HG02571 (cell line): ENCODE data around the gene FANCC.

Experiments used
- ATAC-seq: cut with Tn5 transposase; IDR thresholded peaks from one replicate; pipeline ENCODE4 v1.9.1; 2021; ENCODE audit warnings: mild to moderate bottlenecking, moderate library complexity; ENCODE audit not compliant: unreplicated experiment

FANCC gene

GRCh38 chr9:95076696-95077052 lies 240.8 kb downstream of the FANCC start:
- ATAC-seq: no peak

- ATAC-seq: no peak
Observed at GRCh38 chr9:95075700-95076099, 241.8 kb downstream of the FANCC start.

- no peak for ATAC-seq
Observed at GRCh38 chr9:95074632-95075031, 242.9 kb downstream of the FANCC start.

- no peak for ATAC-seq
Observed at GRCh38 chr9:95073918-95074317, 243.6 kb downstream of the FANCC start.

GRCh38 chr9:95073042-95073607 lies 244.4 kb downstream of the FANCC start:
- ATAC-seq: no peak

- ATAC-seq: no peak
Observed at GRCh38 chr9:95071925-95072324, 245.6 kb downstream of the FANCC start.

GRCh38 chr9:95071450-95071849 lies 246.1 kb downstream of the FANCC start:
- ATAC-seq: no peak

- no peak for ATAC-seq
Observed at GRCh38 chr9:95070549-95071021, 246.9 kb downstream of the FANCC start.

GRCh38 chr9:95067897-95068296 lies 249.6 kb downstream of the FANCC start:
- no peak for ATAC-seq

- ATAC-seq: no peak
Observed at GRCh38 chr9:95067057-95067456, 250.5 kb downstream of the FANCC start.

- ATAC-seq: no peak
Observed at GRCh38 chr9:95065224-95065623, 252.3 kb downstream of the FANCC start.

GRCh38 chr9:95063300-95063699 lies 254.2 kb downstream of the FANCC start:
- no peak for ATAC-seq

GRCh38 chr9:95062596-95063065 lies 254.9 kb downstream of the FANCC start:
- ATAC-seq: no peak

GRCh38 chr9:95061916-95062595 lies 255.5 kb downstream of the FANCC start:
- no peak for ATAC-seq

GRCh38 chr9:95060916-95061315 lies 256.6 kb downstream of the FANCC start:
- ATAC-seq: no peak

- ATAC-seq: no peak
Observed at GRCh38 chr9:95060234-95060633, 257.3 kb downstream of the FANCC start.

- no peak for ATAC-seq
Observed at GRCh38 chr9:95058795-95059386, 258.6 kb downstream of the FANCC start.

- ATAC-seq: no peak
Observed at GRCh38 chr9:95058121-95058785, 259.3 kb downstream of the FANCC start.

- ATAC-seq: no peak
Observed at GRCh38 chr9:95057101-95057500, 260.4 kb downstream of the FANCC start.

GRCh38 chr9:95055851-95056551 lies 261.5 kb downstream of the FANCC start:
- ATAC-seq: no peak

- no peak for ATAC-seq
Observed at GRCh38 chr9:95055334-95055850, 262.1 kb downstream of the FANCC start.
